ENCODE data around the gene PLD5.
"Not testable (repeated sequence)": the region's sequence is repeated elsewhere in the genome, so short reads cannot be mapped to it uniquely, and the experiment has no call there.

Gene PLD5

DNA sequence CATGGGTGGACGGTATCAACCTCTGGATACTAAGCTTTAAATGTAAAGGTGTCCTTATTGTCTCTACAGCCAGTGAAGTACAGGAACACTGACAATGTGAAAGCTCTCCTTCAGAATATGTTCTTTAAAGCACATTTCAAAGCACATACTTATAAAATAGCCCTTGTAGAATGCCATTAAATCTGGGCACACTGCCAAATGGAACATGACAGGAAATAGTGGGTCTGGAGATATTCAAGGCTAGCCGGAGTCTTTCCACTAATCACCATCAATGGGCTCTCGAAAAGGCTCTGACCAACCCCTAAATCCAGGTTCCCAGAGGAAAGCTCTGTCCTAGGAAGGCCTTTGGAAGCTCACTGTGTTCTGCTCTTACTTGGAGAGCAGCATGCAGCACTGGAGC lies 46.6 kb downstream of the PLD5 start:
- no peak for FAIRE-seq

GRCh38 chr1:242470774-242471173 lies 53.7 kb downstream of the PLD5 start:
- no peak for FAIRE-seq

- FAIRE-seq: no peak
These were observed 55.7 kb downstream of the PLD5 start for GRCh38 chr1:242468784-242469183.

GRCh38 chr1:242467556-242468145 lies 56.8 kb downstream of the PLD5 start:
- peak; percentile 82 for FAIRE-seq

DNA sequence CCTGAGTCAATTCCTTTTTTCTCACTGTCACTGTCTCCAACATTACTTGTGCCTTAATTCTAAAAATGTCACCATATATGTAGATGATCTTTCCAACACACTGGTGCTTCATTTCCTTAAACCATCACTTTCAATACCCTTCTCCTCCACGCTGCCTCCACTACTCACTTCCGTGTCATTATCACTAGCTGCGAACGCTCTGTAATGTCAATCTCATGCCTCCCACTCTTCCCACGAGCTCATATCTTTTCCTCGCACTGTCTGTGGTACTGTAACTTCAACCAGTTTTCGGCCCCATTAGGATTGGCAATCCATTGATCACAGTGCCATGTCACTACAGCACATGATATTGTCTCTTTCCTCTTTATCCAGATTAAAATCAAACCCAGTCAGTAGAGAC lies 61.6 kb downstream of the PLD5 start:
- no peak for FAIRE-seq

DNA sequence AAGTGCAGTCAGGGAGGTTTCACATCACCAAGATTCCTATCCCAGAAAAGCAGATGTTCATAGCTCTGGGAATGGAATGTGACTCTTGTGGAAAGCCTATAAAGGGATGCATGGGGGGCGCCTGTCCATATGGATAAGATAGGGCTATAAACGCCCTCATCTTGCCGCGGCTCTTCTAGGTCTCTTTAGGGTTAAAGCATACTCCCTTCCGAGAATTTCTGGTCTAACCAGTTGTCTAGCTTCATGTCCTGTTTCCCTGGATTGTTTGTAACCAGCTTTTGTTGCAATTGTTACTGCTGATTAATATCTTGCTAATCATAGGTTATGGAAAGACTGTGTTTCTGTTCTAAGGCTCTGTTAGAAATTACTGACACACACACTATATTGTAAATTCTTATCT lies 64.8 kb downstream of the PLD5 start:
- not testable (repeated sequence) for FAIRE-seq

- no peak for FAIRE-seq
These were observed 67.7 kb downstream of the PLD5 start for GRCh38 chr1:242456726-242457269.

DNA sequence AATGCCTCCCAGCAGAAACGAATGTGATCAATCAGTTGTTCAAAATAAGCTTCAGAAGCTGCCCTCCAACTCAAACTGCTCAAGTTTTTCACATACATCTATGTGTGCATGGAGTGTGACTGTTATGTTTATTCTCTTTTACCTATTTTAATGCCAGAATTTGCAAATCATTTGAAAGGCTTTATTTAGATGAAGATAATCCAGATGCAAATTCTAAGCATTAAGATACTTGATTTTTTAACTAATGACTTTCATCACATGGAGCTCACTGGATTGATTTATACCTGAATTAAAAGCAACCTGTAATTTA lies 69.5 kb downstream of the PLD5 start:
- no peak for FAIRE-seq

- FAIRE-seq: peak; percentile 85
These were observed 70.0 kb downstream of the PLD5 start for GRCh38 chr1:242454262-242455051.

GRCh38 chr1:242452573-242452972 lies 71.9 kb downstream of the PLD5 start:
- FAIRE-seq: no peak

GRCh38 chr1:242449661-242450060 lies 74.8 kb downstream of the PLD5 start:
- no peak for FAIRE-seq

DNA sequence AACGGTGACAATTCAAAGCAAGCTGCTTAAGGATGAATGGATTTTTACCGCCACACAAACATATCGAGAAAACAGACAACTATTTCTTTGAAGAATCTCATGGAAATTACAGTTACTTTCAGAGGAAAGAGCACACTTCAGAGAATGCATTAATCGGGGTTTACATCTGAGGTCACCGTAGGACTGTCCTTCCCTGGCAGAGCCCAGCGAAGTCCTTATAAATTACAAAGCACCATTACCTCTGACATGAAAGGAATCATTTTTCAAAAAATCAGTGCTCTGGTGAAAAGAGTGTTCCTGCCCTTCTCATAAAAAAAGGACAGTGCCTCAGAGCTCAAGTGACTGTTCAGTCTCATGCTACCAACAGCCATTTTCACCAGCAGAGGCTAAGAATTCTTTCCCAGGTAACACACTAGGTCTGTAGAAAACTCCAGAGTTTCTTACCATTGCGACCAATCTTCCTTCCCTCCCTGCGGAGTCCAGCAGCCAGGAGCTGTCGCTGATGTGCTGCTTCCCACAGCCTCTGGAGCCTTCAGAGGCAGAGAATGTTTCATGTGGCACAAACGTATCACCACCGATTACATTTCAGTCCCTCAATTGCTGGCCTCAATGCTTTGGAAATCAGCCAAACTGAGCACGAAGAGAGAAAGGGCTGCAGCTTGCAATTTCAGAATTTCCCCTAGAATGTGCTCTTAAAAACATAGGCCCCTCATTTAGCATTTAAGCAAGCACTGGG lies 75.4 kb downstream of the PLD5 start:
- FAIRE-seq: no peak

- no peak for FAIRE-seq
These were observed 76.8 kb downstream of the PLD5 start for GRCh38 chr1:242447689-242448088.

DNA sequence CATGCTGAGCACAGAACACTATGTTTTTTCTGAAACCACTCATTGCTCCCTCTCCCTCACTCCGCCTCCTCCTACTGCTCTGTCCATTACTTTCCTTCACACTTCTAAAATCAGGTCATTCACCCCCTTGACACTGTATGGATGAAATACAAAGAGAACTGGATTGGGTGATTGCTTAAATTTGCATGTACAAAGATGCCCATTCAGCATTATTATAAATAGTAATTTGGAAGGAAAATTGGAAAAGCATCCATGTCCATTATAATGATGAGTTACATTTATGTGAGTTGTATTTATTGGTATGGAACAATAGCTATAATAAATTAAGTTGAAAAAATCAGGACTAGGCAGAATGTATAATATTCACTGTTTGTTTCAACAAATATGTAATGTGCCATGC lies 83.7 kb downstream of the PLD5 start:
- FAIRE-seq: no peak

DNA sequence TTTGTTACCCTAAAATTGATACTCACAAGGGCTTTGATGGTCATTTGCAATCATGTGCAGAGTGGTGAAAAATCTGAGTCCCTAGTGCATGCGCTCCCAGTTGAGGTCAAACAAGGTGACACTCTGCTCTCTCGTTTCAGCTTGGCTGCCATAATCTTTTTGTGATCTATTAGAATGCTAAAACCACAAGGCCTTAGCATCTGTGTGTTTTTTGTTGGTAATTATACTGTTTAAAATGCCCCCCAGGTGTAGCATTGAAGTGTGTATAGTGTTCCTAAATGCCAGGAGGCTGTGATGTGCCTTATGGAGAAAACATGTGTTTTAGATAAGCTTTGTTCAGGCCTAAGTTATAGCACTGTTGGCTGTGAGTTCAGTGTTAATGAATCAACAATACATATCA lies 89.3 kb downstream of the PLD5 start:
- FAIRE-seq: no peak

GRCh38 chr1:242432491-242433095 lies 91.9 kb downstream of the PLD5 start:
- FAIRE-seq: no peak

- FAIRE-seq: no peak
These were observed 92.7 kb downstream of the PLD5 start for GRCh38 chr1:242431786-242432185.

GRCh38 chr1:242430956-242431355 lies 93.5 kb downstream of the PLD5 start:
- no peak for FAIRE-seq

- no peak for FAIRE-seq
These were observed 95.9 kb downstream of the PLD5 start for GRCh38 chr1:242428399-242429190.

GRCh38 chr1:242427519-242427918 lies 97.0 kb downstream of the PLD5 start:
- FAIRE-seq: no peak

- no peak for FAIRE-seq
These were observed 98.1 kb downstream of the PLD5 start for GRCh38 chr1:242426271-242426905.

DNA sequence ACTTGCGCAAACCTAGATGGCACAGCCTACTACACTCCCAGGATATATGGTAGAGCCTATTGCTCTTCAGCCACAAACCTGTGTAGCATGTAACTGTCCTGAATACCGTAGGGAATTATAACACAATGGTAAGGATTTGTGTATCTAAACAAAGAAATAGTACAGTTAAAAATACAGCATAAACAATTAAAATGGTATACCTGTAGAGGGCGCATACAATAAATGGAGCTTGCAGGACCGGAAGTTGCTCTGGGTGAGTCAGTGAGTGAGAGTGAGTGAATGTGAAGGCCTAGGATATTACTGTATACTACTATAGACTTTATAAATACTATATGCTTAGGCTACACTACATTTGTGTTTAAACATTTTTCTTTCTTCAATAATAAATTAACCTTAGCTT lies 99.3 kb downstream of the PLD5 start:
- FAIRE-seq: no peak

Data from A204.1 (cell line).